ENCODE results near the gene HMOX2.

The HMOX2 gene, protein sequence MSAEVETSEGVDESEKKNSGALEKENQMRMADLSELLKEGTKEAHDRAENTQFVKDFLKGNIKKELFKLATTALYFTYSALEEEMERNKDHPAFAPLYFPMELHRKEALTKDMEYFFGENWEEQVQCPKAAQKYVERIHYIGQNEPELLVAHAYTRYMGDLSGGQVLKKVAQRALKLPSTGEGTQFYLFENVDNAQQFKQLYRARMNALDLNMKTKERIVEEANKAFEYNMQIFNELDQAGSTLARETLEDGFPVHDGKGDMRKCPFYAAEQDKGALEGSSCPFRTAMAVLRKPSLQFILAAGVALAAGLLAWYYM

DNA sequence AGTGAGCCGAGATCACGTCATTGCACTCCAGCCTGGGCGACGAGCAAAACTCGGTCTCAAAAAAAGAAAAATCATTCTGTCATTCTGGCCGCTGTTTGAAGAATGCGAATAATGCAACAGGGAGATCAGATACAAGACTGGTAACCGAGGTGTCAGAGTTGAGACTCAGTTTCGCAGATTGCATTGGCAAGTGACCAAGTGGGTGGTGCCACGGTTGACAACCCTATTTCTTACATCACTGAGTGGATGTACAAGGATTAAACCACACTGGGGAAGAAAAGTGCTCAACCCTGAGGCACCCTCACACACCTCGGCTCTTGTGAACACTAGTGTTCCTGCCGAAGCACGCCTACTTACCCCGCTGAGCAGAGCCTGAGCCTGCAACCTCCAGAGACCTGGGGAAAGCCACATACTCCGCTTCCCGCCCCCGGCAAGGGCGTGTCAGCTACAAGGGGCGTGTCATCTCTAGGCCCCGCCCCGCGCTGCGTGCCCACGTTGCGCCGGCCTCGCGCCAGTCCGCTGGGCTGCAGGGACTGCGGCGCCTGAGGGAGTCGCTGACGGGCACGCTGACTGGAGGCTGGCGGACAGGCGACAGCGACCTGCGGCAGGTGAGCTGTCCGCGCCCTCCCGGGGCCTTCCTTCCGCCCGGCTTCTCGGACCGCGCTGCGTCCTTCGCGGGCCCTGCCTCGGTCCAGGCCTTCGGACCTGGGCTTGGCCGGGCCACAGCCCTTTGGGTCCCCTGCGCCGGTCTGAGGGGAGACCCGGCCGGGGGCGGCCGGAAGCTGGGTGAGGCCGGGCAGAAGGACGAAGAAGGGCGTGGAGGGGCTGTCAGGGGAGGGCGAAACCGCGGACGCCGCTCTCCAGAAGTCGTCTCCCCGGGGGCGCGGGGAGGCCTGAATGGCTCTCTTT, at the start of gene HMOX2:
HMOX2 (plus strand) TSS at position 519 of the 909 bp plus-strand sequence. CDS start 29,127 bp downstream, outside the sequence.
- DNase-seq: peak; percentile 82 to 83

DNA sequence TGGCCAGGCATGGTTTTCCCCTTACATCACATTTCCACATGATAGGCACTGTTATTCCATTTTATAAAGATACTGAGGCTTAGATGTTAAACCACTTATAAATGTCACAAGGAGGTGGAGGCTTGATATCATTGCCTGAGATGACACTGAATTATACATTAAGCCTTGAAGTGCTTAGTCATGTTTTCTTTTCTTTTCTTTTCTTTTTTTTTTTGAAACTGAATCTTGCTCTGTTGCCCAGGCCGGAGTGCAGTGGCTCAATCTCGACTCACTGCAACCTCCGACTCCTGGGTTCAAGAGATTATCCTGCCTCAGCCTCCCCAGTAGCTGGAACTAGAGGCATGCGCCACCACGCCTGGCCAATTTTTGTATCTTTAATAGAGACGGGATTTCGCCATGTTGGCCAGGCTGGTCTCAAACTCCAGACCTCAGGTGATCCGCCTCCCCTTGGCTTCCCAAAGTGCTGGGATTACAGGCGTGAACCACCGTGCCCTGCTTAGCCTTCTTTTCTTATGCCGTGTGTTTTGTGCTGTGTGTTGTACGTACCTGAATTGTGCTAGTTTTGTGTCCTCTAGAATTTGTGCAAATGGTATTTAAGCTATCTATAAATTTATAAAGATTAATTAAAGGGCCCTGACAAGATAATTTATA, 49.4 kb upstream of the HMOX2 start:
- no peak for DNase-seq

DNA sequence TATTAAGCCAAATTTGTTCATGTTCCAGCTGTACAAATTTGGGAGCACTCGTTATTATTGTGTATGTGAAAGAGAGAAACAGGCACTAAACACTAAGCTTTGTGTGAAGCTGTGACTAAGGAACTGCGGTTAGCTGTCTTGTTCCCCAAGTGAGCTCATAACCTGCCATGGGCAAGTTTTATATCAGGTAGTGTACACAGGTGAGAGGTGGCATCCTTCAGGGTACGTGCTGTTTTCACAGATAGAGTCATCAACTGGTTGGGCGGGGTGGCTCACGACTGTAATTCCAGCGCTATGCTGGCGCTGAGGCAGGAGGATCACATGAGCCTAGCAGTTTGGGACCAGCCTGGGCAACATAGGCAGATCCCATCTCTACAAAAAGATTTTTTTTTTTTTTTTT, 47.7 kb upstream of the HMOX2 start:
- DNase-seq: no peak

DNA sequence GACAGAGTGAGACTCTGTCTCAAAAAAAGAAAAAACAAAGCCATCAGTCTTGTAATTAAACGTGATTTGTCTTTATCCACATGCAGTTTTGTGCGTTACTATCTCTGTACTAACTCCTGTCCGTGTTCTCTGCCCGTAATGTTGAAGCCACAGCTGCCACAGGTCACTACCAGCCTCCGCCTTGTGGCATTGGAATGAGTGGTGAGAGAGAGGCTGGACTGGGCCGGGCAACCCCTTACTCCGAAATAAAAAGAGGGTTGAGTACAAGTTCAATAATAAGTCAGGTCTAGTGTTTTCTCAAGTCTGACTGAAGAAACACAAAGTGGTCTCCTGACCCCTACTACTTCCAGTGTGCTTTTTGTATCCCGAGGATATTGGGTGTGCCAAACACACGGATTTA, 45.2 kb upstream of the HMOX2 start:
- no peak for DNase-seq

DNA sequence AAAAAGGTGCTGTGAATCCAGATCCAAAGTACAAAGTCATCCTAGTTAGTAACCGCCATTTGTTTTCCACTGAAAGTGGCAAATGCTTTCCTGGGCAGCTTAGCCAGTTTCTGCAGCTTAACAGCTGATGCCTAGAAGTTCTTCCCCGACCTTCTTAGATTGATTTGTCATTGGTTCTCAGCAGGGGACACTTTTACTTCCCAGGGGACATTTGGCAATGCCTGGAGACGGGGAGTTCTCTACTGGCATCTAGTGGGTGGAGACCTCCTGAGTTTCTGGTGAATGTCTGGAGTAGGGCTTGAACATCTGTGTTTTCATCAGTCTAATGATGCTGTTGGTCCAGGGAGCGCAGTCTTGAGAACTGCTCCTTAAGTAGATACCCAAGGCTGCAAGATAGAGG, 43.0 kb upstream of the HMOX2 start:
- DNase-seq: no peak

DNA sequence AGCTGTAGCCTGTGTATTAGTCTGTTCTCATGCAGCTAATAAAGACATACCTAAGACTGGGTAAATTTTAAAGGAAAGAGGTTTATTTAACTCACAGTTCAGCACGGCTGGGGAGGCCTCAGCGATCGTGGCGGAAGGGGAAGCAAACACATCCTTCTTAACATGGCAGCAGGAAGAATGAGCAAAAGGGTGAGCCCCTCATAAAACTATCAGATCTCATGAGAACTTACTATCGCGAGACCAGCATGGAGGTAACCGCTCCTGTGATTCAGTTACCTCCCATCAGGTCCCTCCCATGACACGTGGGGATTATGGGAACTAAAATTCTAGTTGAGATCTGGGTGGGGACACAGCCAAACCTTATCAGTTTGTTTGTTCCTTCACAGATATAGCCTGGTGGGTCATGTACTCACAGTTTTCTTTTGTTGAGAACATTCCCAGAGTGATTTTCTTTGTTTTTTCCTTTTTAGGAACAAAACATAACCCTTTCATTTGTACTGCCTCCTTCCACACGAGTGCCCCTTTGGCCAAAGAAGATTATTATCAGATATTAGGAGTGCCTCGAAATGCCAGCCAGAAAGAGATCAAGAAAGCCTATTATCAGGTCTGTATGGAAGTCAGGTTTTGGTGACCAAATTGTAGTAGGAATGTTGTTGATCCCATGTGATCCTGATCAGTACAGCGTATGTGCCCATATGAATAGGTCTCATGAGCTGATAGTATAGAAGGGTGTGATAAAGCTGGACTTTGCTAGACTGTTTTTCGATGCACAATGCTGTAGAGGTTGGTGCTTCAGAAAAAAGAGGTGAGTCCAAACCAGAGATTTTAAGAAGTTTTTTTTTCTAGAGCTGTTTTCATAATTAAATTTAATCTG, 42.0 kb upstream of the HMOX2 start:
- no peak for DNase-seq

DNA sequence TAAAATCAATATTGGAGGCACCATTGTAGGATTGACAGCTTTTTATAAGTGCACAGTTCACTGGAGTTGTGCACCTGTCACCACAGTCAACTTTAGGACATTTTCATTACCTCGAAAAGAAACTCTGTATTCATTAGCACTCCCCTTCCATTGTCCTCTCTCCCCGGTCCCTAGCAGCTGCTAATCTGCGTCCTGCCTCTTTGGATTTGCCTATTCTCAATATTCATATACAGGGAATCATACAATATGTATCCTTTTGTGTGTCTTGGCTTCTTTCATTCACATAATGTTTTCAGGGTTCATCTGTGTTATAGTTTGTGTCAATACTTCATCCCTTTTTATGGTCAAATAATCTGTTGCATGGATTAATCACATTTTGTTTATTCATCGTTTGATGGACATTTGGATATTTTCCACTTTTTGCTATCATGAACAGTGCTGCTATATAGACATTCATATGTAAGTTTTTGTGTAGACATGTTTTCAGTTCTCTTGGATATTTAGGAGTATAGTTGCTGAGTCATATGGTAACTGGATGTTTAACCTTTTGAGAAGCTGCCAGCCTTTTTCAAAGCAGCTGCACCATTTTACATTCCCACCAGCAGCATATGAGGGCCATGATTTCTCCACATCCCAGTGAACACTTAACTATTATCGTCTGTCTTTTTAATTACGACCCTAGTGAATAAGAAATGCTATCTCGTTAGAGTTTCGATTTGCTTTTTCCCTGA, 40.7 kb upstream of the HMOX2 start:
- no peak for DNase-seq

DNA sequence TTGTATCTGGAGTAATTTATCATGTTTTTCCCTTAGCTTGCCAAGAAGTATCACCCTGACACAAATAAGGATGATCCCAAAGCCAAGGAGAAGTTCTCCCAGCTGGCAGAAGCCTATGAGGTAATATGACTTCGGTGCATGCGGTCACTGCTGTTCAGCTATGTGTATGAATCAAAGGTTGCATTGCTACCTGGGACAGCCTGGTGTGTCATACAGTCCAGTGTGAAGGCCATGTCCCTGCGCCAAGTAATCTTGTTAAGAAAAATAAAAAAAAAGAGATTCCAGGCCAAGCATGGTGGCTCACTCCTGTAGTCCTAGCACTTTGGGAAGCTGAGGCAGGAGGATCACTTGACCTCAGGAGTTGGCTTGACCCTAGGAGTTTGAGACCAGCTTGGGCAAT, 38.8 kb upstream of the HMOX2 start:
- DNase-seq: no peak

DNA sequence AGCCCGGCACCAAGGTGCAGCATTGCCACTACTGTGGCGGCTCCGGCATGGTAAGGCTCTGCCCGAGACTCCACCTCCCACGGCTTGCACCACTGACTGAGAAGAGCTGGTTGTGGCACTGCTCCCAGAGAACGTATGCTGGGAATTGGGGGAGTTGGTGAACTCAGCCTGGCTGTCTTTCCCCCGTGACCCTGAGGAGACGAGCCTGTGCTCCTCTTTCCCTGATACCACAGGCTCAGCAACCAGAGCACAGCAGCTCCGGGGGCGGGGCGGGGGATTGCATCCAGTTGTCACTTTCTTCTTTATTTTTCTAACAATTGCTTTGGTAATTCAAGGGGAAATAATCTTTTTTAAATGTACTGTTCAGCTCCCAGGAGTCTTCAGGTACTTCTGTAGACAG, 33.8 kb upstream of the HMOX2 start:
- no peak for DNase-seq

DNA sequence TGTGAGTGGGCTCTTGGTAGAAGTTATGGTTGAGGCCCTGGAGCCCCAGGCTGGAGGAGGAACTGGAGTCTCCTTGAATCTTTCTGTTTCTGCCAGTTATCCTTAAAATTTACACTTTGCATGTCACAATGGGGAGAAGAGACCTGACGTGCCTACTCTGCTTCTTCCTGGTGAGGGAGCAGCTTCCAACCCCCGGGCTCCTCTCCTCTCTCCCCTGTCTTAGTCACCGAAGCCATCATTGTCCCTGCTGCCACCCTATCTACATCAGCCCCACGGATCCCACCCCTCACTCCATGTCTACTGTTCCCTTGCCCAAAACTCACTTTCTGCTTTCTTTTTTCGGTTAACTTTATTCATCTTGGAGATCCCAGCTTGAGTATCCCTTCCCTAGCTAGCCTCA, 32.9 kb upstream of the HMOX2 start:
- DNase-seq: no peak

DNA sequence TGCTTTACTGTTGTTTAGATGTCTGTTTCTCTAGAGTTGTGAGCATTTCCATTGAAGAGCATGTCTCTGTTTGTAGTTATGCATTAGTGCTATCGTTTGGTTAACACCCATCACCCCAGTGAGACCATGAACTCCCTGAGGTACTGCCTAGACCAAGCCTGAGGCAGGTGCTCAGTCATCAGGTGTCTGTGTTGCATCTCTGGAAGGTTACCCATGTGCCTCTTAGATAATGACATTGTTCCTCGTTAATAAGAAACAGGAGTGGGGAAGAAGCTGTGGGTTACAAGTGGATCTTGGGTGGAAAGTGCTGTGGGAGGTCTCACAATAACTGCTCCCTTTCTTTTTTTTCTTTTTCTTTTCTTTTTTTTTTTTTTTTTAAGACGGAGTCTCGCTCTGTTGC, 32.2 kb upstream of the HMOX2 start:
- no peak for DNase-seq

DNA sequence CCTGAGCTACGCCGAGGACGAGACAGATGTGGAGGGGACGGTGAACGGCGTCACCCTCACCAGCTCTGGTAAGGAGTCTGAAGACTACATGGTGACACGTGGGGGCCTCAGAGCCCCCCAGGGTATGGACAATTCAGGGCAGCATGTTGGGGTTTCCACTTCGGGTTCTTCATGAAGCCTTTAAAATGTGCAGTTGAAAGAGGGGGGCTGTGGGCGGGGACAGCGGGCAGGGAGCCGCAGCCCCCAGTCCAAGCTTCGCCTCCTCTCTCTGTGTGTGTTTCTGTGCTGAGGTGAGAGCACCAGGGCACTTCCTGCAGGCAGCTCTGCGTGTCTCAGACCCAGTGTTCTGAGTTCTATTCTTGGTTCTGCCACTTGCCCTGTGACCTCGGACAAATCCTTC, 25.8 kb upstream of the HMOX2 start:
- DNase-seq: no peak

DNA sequence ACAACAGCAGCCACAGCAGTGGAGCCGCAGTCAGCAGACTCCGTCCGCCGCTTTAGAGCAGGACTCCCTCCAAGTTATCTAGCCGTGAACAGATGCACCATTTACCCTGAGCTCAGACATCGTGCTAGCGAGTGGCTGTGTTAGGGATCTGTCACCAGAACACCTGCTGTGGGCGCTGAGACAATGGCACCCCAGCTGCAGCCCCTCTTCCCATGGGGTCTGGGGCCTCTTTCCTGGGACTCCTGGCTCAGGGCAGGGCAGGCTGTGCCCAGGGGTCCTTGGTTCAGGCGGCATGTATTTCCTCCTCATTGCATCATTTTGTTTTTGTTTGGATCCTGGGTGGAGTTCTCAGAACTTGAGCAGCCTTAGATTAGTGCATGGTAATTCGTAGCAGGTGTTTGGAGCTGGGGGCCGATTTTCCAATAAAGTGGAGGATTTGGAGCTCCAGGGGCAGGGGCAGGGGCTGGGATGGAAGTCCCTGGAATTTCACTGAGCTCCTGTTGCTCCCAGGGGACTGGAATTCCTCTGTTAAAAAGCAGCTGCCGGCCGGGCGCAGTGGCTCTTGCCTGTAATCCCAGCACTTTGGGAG, 25.2 kb upstream of the HMOX2 start:
- no peak for DNase-seq

DNA sequence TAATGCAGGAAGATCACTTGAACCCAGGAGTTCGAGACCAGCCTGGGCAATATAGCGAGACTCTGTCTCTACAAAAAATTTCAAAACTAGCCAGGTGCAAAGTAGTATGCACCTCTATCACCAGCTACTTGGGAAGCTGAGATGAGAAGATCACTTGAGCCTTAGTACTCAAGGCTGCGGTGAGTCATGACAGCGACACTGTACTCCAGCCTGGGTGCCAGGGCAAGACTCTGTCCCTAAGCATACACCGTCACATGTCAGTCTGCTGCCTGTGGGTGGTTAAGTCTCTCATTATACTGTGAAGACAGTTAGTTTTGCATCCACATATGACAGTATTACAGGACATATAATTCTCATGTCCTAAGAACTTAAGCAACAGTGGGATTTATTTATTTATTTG, 23.5 kb upstream of the HMOX2 start:
- no peak for DNase-seq

DNA sequence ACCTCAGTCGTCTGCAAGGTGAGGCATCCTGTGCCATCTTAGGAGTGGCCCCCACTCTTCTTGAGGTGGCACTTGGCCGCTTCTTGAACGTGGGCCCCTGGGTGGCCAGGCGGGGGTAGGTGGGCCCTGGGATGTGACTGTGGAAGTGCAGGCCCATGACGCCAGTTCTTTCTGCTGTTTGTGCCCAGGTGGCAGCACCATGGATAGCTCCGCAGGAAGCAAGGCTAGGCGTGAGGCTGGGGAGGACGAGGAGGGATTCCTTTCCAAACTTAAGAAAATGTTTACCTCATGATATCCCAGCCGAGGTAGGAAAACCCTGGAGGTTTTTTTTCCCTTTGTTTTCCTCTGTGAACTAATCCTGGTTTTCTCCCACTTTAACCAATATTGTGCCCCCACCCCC, 21.6 kb upstream of the HMOX2 start:
- DNase-seq: no peak

DNA sequence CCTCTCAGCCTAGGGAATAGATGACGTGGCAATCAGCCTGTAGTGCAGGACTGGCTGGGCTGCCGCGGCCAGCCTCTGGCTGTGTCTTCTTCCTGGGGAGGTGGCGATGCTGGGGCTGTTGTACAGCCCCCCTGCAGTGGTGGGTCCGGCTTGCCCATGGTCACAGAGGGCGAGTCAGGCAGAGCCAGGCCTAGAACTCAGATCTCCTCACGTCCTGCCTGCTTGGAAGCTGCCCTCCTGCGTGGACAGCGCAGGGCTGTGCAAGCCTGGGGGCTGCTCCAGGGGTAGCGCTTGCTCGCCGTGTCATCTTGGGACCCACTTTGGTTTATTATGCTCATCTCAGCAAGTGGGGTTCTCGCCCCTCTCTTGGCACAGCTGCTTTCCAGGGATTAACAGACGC, 21.1 kb upstream of the HMOX2 start:
- no peak for DNase-seq

DNA sequence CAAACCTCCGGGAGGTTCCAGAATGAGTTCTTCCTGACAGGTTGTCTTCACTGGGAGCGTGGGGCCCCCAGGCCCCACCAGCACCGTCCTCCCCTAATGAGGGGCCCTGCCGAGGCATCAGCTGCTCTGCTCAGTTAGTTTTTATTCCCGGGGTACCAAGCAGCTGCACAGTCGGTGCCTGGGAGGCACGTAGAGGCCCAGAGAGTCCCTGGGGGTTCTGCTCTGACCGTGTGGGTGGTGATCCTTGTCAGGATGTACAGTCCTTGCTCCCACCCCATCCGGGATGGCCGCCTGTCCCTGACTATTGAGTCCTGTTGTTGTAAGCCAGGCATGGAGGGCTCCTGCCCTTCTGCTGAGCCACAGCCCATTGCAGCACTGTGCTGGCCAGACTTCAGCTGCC, 20.2 kb upstream of the HMOX2 start:
- DNase-seq: no peak

DNA sequence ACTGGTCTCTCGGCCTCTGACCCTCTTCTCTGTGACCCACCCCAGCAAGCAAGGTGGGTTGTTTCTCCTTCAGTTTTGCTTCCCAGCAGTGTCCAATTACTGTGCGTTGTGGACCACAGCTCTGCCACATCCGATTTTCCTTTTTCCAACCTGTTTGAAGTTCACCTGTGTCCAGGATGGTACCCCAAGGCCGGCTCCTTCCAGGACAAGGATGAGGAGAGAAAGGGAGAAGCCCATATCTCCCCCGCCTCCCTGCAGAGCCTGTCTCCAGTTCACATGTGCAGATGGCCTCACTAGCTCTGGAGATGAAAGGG, 15.3 kb upstream of the HMOX2 start:
- no peak for DNase-seq

DNA sequence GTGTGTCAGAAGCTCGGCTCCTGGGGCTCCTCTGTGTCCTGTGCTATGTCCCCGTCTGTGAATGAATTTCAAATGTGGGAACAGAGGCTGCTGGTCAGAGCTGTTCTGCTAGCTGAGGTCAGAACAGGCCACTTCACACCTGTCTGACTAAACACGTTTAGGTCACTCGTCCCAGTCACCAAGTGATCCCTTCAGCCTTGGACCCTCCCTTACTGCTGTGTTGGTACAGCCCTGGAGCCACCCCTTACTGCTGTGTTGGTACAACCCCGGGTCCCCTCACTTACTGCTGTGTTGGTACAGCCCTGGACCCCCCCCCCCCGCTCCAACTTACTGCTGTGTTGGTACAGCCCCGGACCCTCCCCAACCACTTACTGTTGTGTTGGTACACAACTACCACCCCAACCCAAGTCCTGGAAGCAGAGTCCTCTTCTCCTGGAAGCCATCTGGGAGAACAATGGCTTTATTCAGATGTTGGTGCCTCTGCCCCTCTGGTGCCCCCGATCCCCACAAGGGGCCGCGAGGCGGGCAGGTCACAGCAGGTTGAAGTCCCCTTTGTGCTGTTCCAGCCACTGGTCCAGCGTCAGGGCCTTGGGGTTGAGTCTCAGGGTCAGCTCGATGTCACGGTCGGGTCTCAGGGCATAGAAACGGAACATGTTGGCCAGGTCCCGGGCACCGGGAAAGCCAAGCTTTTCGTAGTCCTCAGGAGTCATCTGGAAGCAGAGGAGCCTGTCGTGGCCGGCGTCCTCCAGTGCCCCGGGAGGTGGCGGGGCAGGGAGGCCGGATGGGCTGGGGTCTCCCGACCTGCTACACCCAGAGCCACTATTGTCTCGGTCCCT, 14.7 kb upstream of the HMOX2 start:
- DNase-seq: no peak

DNA sequence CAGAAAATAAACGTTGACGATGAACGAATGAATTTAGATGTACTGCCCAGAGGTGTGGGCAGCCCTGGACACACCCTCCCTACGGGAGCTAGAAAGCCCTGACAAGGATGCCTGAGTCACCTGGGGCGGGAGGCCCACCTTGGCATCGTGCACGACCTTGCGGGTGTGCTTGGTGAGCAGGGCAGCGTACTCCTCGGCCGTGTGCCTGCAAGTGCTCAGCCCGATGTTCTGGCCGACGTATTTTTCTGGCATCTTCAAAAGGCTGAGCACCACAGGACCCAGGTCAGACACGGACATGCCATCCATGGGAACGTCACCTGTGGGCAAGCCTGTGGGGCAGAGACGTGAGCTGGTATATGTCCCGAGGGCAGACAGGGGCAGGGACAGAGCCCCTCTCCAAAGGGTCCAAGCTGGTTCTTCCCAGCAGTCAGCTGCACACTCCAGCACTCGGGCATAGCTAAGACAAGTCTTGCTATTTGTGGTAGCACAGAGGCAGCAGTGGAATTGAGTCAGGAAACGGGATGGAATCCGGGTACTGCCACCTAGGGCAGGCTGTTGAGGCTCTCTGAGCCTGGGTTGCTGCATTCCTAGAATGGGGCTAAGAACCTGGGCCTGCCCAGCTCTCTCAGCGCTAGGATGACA, 12.6 kb upstream of the HMOX2 start:
- DNase-seq: no peak

Data from AML-193 (cell line).